ENCODE results near the gene TAF10.

DNA sequence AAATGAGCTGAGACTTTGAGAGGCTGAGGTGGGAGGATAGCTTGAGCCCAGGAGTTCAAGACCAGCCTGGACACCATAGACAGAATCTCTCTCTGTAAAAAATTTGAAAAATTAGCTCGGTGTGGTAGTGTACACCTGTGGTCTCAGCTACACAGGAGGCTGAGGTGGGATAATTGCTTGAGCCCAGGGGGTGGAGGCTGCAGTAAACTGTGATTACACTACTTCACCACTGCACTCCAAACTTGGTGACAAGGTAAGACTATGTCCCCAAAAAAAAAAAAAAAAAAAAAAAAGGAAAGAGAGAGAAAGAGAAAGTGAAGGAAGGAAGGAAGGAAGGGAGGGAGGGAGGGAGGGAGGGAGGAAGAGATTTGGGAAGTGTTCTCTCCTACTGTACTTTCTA is 33.9 kb downstream of the TAF10 start:
- TF ChIP-seq POLR2A (IDR thresholded peaks at IDR 0.05): no peak
- TF ChIP-seq, protein P1, sequence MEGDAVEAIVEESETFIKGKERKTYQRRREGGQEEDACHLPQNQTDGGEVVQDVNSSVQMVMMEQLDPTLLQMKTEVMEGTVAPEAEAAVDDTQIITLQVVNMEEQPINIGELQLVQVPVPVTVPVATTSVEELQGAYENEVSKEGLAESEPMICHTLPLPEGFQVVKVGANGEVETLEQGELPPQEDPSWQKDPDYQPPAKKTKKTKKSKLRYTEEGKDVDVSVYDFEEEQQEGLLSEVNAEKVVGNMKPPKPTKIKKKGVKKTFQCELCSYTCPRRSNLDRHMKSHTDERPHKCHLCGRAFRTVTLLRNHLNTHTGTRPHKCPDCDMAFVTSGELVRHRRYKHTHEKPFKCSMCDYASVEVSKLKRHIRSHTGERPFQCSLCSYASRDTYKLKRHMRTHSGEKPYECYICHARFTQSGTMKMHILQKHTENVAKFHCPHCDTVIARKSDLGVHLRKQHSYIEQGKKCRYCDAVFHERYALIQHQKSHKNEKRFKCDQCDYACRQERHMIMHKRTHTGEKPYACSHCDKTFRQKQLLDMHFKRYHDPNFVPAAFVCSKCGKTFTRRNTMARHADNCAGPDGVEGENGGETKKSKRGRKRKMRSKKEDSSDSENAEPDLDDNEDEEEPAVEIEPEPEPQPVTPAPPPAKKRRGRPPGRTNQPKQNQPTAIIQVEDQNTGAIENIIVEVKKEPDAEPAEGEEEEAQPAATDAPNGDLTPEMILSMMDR (IDR thresholded peaks at IDR 0.05): no peak
- no peak for TF ChIP-seq POLR2AphosphoS5 (IDR thresholded peaks at IDR 0.05)
- no peak for TF ChIP-seq EP300 (IDR thresholded peaks at IDR 0.05; ENCODE audit: low read depth)

All from transverse colon (tissue), 4 donors.